Measurements from ENCODE around the gene WDFY4. TPM values are rescaled to one million over a fixed set of nuclear protein-coding genes. Genes with fewer than 3 reads are reported as not detected.

The WDFY4 gene
- total and polyA plus RNA-seq, 2 of the 4 experiments (the other 2 are of a cell fraction): not detected

GRCh38 chr10:48677625-48678024 lies 7.0 kb upstream of the WDFY4 start:
- Histone ChIP-seq H3K9me3 (ENCODE audit: control insufficient read depth, insufficient read depth, low read length) (peaks cover 4% of the 10 kb centered on the region), H3K4me2 (ENCODE audit: low read depth, low read length) (no peak overlapping the region), H3K36me3 (ENCODE audit: control insufficient read depth, insufficient read depth, low read length) (no peaks in the 10 kb centered on the region), H4K8ac (ENCODE audit: low read depth in 2 of 2, low read length in 2 of 2) (no peak overlapping the region), H2BK15ac (ENCODE audit: low read depth, low read length) (no peak overlapping the region), H3K9ac (ENCODE audit: low read depth, low read length) (no peak overlapping the region), H3K18ac (ENCODE audit: low read depth, low read length) (no peak overlapping the region), H2AK9ac (replicated peaks; ENCODE audit: low read depth, low read length, poor library complexity) (no peak overlapping the region), H4K91ac (ENCODE audit: insufficient read depth, low read depth, low read length) (no peak overlapping the region), H3K14ac (replicated peaks; ENCODE audit: low read depth, low read length) (no peak overlapping the region), H4K5ac (ENCODE audit: low read depth, low read length) (no peak overlapping the region), H2BK20ac (ENCODE audit: low read depth, low read length) (no peak overlapping the region), H2AFZ (replicated peaks; ENCODE audit: low read length, poor library complexity) (no peak overlapping the region), H2BK120ac (ENCODE audit: low read depth, low read length) (no peak overlapping the region), H4K20me1 (ENCODE audit: insufficient read depth, low read length) (no peaks in the 10 kb centered on the region), H3K27me3 (ENCODE audit: control insufficient read depth, insufficient read depth, low read length) (peaks cover 4% of the 10 kb centered on the region; the same call in 1 of the 2 replicates), H3K4me3 (ENCODE audit: insufficient read depth, low read depth, low read length) (no peak overlapping the region), H2AK5ac (ENCODE audit: low read depth, low read length) (no peak overlapping the region), H3K4me1 (ENCODE audit: control insufficient read depth, insufficient read depth, low read length) (no peaks in the 10 kb centered on the region), H2BK5ac (ENCODE audit: low read depth, low read length, poor library complexity, severe bottlenecking) (no peak overlapping the region), H3K9me1 (ENCODE audit: insufficient read depth, low read length) (no peaks in the 10 kb centered on the region), H3K56ac (ENCODE audit: extremely low read depth, insufficient read depth, low read length) (no peak overlapping the region), H3K4ac (ENCODE audit: low read depth, low read length) (no peak overlapping the region), H3K27ac (ENCODE audit: insufficient read depth, low read length) (no peak overlapping the region), H3K79me1 (ENCODE audit: low read depth in 1 of 2, low read length in 2 of 2) (no peaks in the 10 kb centered on the region), H3K23ac (ENCODE audit: low read depth, low read length) (no peak overlapping the region)
- ChIA-PET CTCF (no interaction called here), POLR2A (ENCODE audit: unreplicated experiment) (no interaction called here)
- DNase-seq (no peak), ATAC-seq (ENCODE audit: low read depth) (no peak)
- TF ChIP-seq RFX5 (IDR thresholded peaks at IDR 0.05; ENCODE audit: low read depth, low read length): no peak
- no peak for TF ChIP-seq MAZ (IDR thresholded peaks at IDR 0.05; ENCODE audit: borderline replicate concordance, low read depth, low read length)
- TF ChIP-seq CTCF (conservative IDR thresholded peaks at IDR 0.05; ENCODE audit: low read depth, low read length): no peak
- no peak for TF ChIP-seq FOS (IDR thresholded peaks at IDR 0.05; ENCODE audit: low read depth, low read length)
- no peak for TF ChIP-seq NFE2L2 (IDR thresholded peaks at IDR 0.05; ENCODE audit: low read depth, low read length)
- TF ChIP-seq MXI1 (IDR thresholded peaks at IDR 0.05; ENCODE audit: borderline replicate concordance, low read depth, low read length): no peak
- no peak for TF ChIP-seq CHD1 (IDR thresholded peaks at IDR 0.05; ENCODE audit: low read depth, low read length)
- no peak for TF ChIP-seq CEBPB (IDR thresholded peaks at IDR 0.05; ENCODE audit: low read depth, low read length)
- no peak for TF ChIP-seq USF2 (IDR thresholded peaks at IDR 0.05; ENCODE audit: low read depth, low read length)
- TF ChIP-seq POLR2A (IDR thresholded peaks at IDR 0.05; ENCODE audit: low read depth, low read length): no peak
- no peak for TF ChIP-seq RAD21 (IDR thresholded peaks at IDR 0.05; ENCODE audit: low read length)
- no peak for TF ChIP-seq MAFK (IDR thresholded peaks at IDR 0.05; ENCODE audit: low read depth, low read length)
- TF ChIP-seq RCOR1 (IDR thresholded peaks at IDR 0.05; ENCODE audit: insufficient replicate concordance, low read length): no peak
- TF ChIP-seq SMC3 (IDR thresholded peaks at IDR 0.05; ENCODE audit: low read depth, low read length): no peak
- no peak for TF ChIP-seq ELK1 (IDR thresholded peaks at IDR 0.05; ENCODE audit: borderline replicate concordance, low read depth, low read length)
- TF ChIP-seq BHLHE40 (IDR thresholded peaks at IDR 0.05; ENCODE audit: low read depth, low read length): no peak
- in situ Hi-C loops (cut with MboI; ENCODE audit: low sequenced_read_pairs): no loop called here
- dilution Hi-C loops (cut with HindIII; ENCODE audit: low sequenced_read_pairs, unreplicated experiment): no loop called here
- BruUV-seq (replicated peaks): no TSS peak
- intact Hi-C loops (cut with micrococcal nuclease): no loop called here
- WGBS, 2 experiments (ENCODE audit: extremely low coverage in 2 of 2, insufficient read length in 1 of 2): no CpG with 5 or more reads among the region's 2 CpGs

Measured in IMR-90 (cell line).